Gastroesophageal sphincter (tissue), 3 donors: ENCODE measurements around the gene IMMP2L.

Source experiments
- CTCF ChIP-seq, 4 experiments: fragments of 200-600 bp in 2 of 4; fragments of 450-650 bp in 2 of 4; sonication (generic) in 1 of 4; IDR thresholded peaks; one replicate each; pipeline ENCODE4 v1.5.1; 2017 to 2019; ENCODE audit warnings: antibody characterized with exemption in 4 of 4, mild to moderate bottlenecking in 2 of 4, moderate library complexity in 2 of 4
- EP300 ChIP-seq: sonication (generic); formaldehyde crosslinking; IDR thresholded peaks from one replicate; pipeline ENCODE4 v1.6.1; 2017; ENCODE audit warnings: antibody characterized with exemption, mild to moderate bottlenecking
- POLR2A ChIP-seq, 2 donors: fragments of 450-650 bp; IDR thresholded peaks; one replicate each; pipeline ENCODE4 v1.6.1; 2017; ENCODE audit warnings: antibody characterized with exemption in 2 of 2, mild to moderate bottlenecking in 2 of 2, moderate library complexity in 1 of 2

GRCh38 chr7:110988348-110988747, 573.9 kb downstream of the IMMP2L start:
- no peak for TF ChIP-seq CTCF (IDR thresholded peaks at IDR 0.05)
- TF ChIP-seq POLR2A (IDR thresholded peaks at IDR 0.05), result no peak
- no peak for TF ChIP-seq EP300
